GM18526 (cell line): ENCODE measurements around the gene ENPEP.

ENCODE experiments used
- POLR2A ChIP-seq: IDR thresholded peaks from 3 replicates; pipeline ENCODE4 v1.6.1; 2011; ENCODE audit not compliant: insufficient read length; ENCODE audit errors: extremely low read depth

The ENPEP gene

GRCh38 chr4:110611968-110612447 is 136.1 kb downstream of the ENPEP start:
- no peak for TF ChIP-seq POLR2A

GRCh38 chr4:110612631-110613269 is 136.8 kb downstream of the ENPEP start:
- no peak for TF ChIP-seq POLR2A

GRCh38 chr4:110613745-110614144 is 137.8 kb downstream of the ENPEP start:
- TF ChIP-seq POLR2A, result no peak

GRCh38 chr4:110614173-110614963 is 138.4 kb downstream of the ENPEP start:
- no peak for TF ChIP-seq POLR2A
